SK-N-SH (cell line): ENCODE data around the gene SHISAL1.

Experiments
- GABPA ChIP-seq: IDR thresholded peaks from 2 replicates; pipeline ENCODE4 v1.4.0; 2012; ENCODE audit warnings: low read depth, mild to moderate bottlenecking
- MAX ChIP-seq: IDR thresholded peaks from 2 replicates; pipeline ENCODE4 v1.4.0; 2012; ENCODE audit warnings: low read depth
- MXI1 ChIP-seq: IDR thresholded peaks from 2 replicates; pipeline ENCODE4 v1.6.1; 2012; ENCODE audit warnings: mild to moderate bottlenecking, low read depth, low read length, improper control_type of control experiment
- NRF1 ChIP-seq: IDR thresholded peaks from 2 replicates; pipeline ENCODE4 v1.6.1; 2012; ENCODE audit warnings: low read depth, mild to moderate bottlenecking, low read length
- PBX3 ChIP-seq: IDR thresholded peaks from 2 replicates; pipeline ENCODE4; 2012
- POLR2AphosphoS5 ChIP-seq: IDR thresholded peaks from 2 replicates; pipeline ENCODE4 v1.6.1; 2012; ENCODE audit warnings: low read depth, low read length
- REST ChIP-seq: IDR thresholded peaks from 2 replicates; pipeline ENCODE4 v1.6.1; 2012; ENCODE audit warnings: mild to moderate bottlenecking, low read depth, low read length, moderate library complexity
- SMC3 ChIP-seq: IDR thresholded peaks from 2 replicates; pipeline ENCODE4 v1.6.1; 2012; ENCODE audit warnings: low read depth, low read length, improper control_type of control experiment
- TEAD4 ChIP-seq: IDR thresholded peaks from 2 replicates; pipeline ENCODE4 v1.4.0; 2012; ENCODE audit warnings: mild to moderate bottlenecking, borderline replicate concordance; ENCODE audit not compliant: insufficient read depth
- YY1 ChIP-seq: IDR thresholded peaks from 2 replicates; pipeline ENCODE4 v1.4.0; 2012; ENCODE audit warnings: low read depth, mild to moderate bottlenecking
- TF ChIP-seq, protein P1 (sequence below): IDR thresholded peaks from 2 replicates; pipeline ENCODE4 v1.4.0; 2012; ENCODE audit warnings: low read depth, borderline replicate concordance
- TF ChIP-seq, protein P2 (sequence below): fragments of 200-600 bp; sonication (generic); IDR thresholded peaks from 2 replicates; pipeline ENCODE4 v1.6.1; 2017; ENCODE audit warnings: antibody characterized with exemption, mild to moderate bottlenecking, moderate library complexity
- TF ChIP-seq, protein P3 (sequence below): IDR thresholded peaks from 2 replicates; pipeline ENCODE4 v1.4.0; 2012; ENCODE audit warnings: low read depth, borderline replicate concordance
- TF ChIP-seq, protein P4 (sequence below): fragments of 150-350 bp; IDR thresholded peaks from 2 replicates; pipeline ENCODE4 v1.6.1; 2017; ENCODE audit warnings: antibody characterized with exemption, low read length, low read depth, borderline replicate concordance

DNA sequence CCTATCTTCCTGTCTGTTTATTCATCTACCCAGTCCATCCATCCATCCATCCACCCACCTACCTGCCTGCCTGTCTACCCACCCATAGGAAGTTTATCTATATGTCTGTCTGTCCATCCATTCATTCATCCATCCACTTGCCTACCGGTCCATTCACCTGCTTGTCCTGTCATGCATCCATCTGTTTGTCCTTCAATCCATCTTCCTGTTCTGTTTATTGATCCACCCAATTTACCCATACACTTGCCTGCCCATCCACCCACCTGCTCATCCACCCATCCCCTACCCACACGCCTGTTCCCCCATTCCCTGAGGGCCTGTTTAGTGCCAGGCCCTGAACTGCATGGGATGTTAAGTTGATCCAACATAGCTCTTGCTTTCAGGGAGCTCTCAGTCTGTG, 113.6 kb downstream of the SHISAL1 start:
- TF ChIP-seq NRF1 (no peak), MAX (no peak), TEAD4 (no peak), GABPA (no peak), SMC3 (no peak), POLR2AphosphoS5 (no peak), REST (no peak), MXI1 (no peak), YY1 (no peak), PBX3 (no peak)
- TF ChIP-seq, protein P1, sequence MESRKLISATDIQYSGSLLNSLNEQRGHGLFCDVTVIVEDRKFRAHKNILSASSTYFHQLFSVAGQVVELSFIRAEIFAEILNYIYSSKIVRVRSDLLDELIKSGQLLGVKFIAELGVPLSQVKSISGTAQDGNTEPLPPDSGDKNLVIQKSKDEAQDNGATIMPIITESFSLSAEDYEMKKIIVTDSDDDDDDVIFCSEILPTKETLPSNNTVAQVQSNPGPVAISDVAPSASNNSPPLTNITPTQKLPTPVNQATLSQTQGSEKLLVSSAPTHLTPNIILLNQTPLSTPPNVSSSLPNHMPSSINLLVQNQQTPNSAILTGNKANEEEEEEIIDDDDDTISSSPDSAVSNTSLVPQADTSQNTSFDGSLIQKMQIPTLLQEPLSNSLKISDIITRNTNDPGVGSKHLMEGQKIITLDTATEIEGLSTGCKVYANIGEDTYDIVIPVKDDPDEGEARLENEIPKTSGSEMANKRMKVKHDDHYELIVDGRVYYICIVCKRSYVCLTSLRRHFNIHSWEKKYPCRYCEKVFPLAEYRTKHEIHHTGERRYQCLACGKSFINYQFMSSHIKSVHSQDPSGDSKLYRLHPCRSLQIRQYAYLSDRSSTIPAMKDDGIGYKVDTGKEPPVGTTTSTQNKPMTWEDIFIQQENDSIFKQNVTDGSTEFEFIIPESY: no peak
- TF ChIP-seq, protein P2, sequence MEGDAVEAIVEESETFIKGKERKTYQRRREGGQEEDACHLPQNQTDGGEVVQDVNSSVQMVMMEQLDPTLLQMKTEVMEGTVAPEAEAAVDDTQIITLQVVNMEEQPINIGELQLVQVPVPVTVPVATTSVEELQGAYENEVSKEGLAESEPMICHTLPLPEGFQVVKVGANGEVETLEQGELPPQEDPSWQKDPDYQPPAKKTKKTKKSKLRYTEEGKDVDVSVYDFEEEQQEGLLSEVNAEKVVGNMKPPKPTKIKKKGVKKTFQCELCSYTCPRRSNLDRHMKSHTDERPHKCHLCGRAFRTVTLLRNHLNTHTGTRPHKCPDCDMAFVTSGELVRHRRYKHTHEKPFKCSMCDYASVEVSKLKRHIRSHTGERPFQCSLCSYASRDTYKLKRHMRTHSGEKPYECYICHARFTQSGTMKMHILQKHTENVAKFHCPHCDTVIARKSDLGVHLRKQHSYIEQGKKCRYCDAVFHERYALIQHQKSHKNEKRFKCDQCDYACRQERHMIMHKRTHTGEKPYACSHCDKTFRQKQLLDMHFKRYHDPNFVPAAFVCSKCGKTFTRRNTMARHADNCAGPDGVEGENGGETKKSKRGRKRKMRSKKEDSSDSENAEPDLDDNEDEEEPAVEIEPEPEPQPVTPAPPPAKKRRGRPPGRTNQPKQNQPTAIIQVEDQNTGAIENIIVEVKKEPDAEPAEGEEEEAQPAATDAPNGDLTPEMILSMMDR: no peak
- TF ChIP-seq, protein P3, sequence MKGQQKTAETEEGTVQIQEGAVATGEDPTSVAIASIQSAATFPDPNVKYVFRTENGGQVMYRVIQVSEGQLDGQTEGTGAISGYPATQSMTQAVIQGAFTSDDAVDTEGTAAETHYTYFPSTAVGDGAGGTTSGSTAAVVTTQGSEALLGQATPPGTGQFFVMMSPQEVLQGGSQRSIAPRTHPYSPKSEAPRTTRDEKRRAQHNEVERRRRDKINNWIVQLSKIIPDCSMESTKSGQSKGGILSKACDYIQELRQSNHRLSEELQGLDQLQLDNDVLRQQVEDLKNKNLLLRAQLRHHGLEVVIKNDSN: no peak
- TF ChIP-seq, protein P4, sequence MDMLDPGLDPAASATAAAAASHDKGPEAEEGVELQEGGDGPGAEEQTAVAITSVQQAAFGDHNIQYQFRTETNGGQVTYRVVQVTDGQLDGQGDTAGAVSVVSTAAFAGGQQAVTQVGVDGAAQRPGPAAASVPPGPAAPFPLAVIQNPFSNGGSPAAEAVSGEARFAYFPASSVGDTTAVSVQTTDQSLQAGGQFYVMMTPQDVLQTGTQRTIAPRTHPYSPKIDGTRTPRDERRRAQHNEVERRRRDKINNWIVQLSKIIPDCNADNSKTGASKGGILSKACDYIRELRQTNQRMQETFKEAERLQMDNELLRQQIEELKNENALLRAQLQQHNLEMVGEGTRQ: no peak
